Stimulated activated CD8-positive, alpha-beta memory T cell treated with anti-CD3 and anti-CD28 coated beads, Interleukin-15, amount 100 ng/mL, for 4 hours (primary cell): ENCODE data around the gene PRLR.

Source experiments
- DNase-seq, 2 donors: peaks; one replicate each; pipeline ENCODE4 v3.0.0-alpha.2; 2020; ENCODE audit warnings: low read depth in 2 of 2

The PRLR gene

DNA sequence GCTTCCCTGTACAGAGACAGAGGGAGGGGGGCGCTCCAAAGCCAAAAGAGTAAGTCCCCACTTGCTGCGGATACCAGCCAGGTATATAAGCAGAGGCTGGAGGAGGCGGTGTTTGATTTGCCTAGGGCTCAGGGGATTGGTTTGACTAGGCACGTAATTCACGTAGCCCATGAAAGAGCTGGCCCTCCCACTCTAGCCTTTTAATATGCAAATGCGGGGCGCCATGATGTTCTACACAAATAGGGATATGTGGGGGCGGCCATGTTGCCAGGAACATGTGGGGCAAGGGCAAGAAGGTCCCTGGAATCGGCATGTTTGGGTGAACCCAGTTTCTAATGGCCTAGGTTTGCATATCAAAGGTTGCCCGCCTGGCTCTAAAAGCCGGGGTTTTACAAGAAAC is 3.3 kb upstream of the PRLR start:
- no peak for DNase-seq

DNA sequence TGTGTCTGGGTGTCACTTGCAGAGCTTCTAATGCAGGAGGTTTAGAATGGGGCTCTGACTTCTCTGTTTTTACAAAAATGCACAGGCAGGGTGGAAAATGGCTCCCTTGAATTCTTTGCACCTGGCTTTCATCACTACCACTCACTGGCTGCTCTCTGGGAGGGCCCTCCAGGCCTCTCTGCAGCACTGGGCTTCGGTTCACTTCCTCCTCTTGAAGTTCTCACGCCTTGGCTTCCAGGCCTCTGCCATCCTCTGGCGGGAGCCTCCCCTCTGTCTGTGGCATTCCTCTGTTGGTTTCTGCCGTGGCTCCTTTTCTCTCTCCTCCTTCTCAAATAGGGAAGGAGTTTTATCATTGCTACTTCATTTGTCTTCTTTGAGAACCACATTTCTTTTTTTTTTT is 2.8 kb upstream of the PRLR start:
- no peak for DNase-seq

DNA sequence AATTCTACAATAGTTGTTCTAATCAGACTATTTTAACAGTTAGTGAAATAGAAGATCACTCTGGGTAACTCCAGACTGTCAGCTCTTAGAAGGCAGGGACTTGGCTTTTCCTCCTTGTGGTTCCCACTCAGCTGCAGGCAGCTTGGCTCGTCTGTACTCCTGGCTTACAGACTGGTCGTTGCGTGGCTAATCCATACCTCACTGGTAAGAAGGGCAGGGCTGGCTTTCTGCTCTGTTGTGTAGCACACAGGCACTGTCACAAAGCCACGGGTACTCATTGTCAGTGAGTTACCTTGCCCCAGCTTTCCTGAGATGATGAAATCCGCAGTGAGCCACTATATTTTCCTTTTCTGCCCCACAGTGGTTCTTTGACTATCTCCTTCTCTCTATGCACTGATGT is 1.8 kb upstream of the PRLR start:
- DNase-seq: no peak

DNA sequence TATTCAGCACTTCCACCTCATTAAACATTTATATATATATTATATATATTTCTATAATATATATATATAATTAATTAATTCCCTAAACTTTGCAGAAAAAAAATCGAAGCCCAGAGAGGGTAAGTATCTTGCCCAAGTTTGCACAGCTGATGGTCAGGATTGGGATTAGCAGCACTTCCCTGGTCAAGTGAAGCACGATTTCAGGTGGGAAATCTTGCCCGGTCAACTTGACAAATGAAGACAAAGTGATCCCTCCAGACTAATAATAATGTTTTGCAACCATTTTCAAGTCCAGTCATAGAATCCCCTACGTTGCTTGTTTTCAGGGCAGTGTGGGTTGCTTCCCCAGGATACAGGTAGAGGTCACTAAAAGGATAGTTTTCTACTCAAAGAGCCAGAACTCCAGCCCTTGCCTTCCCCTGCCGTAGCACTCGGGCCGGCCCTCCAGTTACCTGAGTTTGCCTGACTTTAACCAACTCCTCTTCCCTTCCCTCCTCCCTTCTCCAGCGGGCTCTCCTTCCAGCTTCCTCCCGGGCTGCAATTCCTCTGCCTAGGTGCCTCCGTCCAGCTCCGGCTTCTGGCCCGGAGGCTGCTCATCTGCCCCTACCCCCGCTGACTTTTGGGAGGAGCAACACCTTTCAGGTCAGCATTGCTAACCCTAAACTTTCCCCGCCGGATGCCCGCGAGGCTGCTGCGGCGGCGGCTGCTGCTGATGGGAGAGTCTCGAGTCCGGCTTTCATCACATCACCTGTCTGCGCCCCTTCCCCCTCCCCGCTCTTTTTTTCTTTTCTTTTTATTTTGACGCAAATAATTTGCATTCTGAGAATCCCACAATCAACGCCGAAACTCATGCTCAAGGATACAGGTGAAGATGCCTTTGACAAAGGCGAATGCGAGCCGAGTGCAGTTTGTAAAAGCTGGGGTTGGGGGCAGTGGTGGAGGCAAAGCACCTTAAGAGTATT is 930 bp downstream of the PRLR start:
- no peak for DNase-seq

DNA sequence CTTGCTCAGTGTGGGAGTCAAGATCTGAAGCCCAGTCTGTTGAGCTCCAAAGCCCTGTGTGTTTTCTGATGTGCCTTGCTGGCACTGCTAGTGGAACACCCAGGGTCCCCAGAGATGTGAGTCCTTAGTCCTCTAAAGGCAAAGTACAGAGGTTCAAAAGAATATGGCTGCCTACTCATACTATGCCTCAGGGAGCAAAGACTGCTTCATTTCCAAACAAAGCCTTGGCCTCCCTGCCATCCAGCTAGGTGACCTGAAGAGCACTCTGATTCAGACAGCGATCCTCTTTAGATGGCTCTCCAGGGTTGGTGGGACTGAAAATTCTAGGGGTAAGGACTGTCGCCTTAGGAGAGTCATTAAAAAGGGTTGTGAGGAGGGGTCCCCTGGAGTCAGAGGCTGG is 2.0 kb downstream of the PRLR start:
- no peak for DNase-seq

DNA sequence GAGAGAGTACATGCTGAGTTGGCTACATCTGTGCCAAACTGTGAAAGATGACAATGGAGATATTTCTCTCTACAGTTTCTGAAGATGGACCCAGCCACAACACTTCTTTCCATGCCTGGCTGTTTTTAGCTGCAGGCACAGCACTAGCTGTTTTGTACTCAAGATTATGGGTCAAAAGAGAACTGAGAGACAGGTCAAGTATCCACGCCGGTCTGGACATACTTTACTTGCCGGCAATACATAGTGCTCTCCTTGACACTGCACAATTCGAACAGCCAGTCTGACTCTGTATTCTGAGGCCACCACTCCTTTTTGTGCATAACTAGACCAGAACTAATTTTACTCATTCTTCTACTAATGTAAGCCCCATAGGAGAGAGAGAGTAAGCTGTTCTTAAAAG is 2.6 kb downstream of the PRLR start:
- no peak for DNase-seq

DNA sequence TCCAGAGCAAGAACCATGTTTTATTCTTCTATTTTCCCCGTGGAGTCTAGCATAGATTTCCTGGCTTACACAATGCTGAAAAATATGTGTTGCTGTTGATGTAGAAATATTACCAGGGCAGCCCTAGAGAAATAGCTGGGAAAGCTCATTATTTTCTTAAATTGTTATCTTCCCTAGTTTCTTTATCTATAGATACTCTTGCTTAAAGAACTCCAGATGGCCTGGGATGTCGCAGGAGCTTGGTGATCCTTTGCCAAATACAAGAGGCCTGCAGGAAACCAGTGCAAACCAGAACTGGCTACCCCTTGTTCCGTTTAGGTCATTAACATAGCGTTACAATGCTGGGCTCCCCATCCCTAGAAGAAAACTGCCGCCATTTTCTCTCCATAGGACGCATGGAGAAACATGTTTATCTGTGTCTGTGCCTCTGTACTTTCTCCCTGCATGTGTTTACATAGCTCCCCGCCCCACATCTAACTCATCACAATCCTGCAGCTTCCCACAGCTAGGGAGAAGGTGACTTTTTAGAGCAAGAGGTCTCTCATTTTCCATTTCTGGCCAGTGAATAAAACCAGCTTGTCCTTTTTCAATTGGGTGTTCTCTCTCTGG is 6.4 kb downstream of the PRLR start:
- DNase-seq: no peak

DNA sequence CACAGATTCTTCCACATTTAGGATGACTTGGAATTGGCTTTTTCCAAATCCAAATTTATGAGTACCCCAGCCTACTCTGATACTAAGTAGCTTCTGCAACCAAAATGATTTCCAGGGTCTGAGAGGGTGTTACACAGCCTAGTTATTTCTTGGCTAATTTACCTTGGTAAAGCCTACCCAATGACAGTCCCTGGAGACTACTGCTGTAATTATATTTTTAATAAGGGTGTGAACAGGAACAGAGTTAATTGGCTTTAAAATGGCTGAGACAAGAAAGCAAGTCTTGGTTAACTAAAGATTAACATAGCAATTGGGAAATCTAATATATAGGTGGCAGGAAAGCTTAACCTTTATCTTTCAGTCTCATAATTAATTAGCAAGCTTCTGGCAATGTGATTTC is 9.3 kb downstream of the PRLR start:
- no peak for DNase-seq

DNA sequence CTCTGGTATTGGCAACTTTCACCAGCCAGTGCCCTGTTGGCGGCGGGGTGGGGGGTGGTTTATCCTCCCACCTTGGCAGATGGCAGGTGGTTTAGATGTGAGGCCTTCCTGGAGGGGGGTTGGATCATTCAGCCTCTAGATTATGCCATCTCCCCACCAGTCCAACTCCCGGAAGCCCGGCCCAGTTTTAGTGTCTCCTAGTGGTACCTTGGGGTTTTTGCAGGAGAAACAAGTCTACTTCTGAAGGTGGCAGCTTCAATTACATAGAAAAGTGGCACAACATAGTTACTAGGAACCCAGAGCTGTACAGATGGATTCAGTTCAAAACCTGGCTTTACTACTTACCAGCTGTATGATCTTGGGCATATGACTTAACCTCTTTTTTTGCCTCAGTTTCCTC is 11.3 kb downstream of the PRLR start:
- DNase-seq: no peak

DNA sequence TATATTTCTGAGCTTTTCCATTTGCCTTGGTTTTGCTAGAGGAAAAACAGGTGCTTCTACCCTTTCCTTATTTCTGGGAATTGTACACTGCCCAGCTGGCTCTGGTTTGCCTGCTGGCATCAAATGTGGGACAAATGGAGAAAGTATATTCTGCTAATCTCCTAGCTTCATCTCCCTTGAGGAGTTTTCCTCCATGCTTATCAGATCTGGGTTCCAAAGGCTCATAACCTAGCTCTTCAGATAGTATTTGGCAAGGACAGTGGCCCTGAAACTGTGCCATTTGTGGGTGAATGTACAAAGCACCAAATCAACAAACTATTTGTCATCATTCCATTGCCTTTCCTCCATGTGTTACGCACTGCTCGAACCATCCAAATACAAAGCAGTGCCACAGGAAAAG is 16.2 kb downstream of the PRLR start:
- no peak for DNase-seq

DNA sequence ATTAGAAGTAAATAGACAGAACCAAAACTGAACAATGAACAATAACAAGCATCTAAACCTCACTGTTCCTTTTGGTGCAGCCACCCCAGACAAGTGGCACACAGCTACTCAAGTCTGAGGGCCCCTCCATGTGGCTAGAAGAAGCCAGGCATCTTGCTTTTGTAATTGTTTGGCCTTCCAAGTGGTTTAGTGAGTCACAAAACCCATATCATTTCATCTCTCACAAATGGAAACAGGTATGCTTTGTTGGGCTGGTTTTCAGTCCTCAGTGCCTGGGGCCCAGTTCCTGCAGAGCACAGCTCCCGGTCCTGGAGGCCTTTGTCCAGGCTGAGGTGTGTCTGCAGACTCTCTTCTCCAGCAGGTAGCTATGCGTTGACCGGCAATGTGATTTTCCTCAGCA is 16.7 kb downstream of the PRLR start:
- no peak for DNase-seq

DNA sequence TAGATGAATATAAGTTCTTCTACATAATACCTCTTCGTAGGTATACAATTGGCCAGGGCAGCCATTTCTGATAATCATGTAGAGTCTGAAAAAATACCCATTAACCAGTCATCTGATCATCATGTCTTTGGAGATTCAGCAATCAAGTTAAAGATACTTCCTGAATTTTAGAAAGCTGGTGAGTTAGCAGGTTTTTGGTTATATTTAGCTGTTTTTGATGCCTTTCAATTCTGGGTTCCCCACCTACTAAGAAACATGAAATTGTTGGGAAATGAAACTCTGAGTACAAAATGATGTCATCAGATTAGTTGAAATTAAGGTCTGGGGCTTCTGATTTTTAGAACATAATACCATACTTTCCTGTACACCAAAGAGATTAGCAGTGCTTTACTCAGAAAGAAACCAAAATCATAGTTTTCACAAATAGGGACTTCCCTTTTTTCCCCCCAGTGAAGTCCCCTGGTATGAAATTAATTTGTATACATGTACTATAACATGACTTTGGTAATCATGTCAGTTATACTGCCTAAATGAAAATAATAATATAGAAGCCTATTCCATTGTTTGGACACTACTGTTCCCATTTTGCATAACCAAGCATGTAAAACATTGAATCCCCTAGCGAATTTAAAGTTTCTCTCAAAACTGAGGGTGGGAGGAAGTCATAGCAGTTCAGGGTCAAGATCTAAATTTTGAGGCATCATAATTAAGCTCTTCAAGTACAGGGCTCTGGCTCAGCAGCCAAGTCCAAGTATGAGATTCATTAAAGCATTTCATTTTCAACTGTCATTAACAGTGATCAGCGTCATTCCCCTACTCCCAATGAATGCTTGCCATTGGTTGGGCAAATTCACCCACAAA is 17.9 kb downstream of the PRLR start:
- DNase-seq: no peak

DNA sequence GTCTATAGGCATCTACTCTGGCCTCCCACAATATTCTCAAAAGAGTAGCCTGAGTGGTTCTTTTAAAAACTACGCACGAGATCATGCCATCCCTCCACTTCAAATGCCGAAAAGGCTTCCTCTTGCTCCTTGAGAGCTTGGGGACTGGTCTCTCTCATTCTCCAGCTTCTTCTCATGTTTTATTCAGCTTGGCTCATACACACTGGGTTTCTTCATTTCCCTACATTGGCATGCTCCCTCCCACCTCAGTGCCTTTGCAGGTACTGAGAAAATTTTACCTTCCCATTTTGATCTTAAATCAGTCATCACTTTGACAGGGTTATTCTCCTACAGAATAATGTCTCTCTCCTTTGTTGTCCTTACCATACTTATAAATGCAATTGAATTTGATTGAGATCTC is 20.4 kb downstream of the PRLR start:
- no peak for DNase-seq

DNA sequence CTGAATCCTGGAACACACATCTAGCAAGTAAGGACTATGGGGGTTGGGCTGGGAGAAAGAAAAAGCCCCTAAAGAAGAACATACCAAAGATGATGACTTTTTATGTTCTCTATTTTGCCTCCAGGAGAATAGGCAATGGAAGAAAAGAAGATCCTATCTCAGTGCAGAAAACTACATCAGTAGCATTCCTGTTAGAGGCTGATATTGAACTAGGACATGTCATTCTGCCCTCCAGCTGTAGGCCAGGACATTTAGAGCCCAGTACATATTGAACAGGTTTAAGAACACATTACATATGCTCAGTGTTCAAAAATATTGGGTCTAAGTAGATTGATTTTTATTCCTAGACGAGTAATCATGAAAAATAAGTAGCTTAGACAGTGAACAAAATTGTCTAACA is 24.7 kb downstream of the PRLR start:
- no peak for DNase-seq

DNA sequence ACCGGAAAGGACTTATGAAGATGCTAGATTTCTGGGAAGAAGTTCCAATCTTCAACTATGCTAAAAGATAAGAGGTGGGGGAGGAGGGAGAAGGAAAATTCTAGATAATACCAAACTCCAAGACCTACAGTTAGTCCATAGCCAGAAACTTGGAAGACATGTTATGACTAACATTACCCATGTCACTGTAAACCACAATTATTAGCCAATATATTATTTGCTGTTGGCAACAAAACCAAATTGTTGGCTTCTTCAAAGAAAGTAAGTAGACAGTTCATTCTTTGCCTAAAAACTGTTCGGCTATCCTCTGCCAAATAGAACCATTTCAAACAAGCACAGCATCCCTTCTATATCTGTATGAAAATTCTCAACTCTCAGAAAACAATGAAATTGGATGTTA is 25.1 kb downstream of the PRLR start:
- no peak for DNase-seq

DNA sequence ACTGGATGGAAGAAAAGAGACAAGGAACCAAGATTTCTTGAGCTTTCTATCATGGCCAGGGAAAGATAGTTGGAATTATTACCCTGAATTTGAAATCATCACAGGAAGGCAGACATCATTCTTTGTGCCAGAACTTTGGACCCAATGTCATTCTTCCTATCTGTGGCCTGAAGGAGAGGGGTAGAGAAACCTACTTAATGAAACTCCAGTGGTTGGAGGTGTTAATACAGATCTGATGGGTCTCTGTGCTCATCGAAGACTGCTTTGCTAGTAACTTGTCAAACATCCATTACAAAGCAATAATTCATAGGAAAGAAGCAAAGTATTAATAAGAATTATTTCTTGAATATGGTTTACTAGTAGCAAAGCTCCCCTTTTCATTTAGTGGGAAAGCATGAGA is 26.9 kb downstream of the PRLR start:
- DNase-seq: no peak

DNA sequence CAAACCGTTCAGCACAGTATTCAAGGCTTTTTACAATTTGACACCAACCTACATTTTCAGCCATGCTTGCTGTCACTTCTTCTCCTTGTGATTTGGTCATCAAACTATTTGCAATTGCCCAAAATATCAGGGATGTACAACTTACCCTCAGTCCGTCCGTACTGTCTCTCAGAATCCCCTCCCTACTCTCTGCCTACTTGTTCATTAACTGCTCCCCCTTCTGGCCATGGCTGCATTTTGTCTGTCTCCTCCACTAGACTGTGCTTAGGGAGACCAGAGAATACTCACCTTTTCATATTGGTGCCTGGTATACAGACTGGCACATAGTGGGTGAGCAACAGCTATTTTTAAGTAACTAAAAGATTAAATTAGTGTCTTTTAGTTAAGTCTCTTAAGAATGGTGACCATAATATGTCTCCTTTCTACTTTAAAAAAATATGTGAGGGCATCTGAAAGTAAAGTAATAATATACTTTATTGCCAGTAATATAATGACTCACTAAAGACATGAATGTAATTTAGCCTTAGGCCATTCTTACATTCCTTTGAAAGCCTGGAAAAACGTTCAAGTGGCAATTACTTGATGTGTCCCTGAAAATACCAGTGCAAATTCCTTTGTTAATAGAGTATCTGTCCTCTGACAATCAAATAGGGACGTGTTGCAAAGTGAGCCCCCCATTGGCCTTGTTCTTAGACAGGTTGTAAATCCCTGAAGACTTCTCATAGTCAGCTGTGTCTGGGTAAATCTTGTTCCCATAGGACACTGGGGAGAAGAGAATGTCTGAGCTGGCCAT is 27.8 kb downstream of the PRLR start:
- no peak for DNase-seq

DNA sequence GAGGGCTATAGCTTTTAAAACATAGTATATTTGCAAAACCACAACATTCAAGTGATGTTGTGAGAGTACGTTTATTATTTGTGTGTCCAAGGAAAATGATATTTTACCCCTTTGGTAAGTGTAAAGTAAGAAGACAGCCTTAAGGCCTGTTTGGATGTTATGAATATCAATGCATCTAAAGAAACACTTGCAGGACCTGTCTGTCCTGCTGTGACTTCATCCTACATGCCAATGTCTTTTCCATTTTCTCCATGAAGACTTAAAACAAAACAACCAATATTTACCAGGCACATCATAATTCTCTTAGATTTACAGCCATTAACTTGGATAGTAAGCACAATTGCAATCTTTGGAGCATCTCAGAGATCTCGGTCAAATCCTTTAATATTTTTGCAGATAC is 29.0 kb downstream of the PRLR start:
- no peak for DNase-seq

DNA sequence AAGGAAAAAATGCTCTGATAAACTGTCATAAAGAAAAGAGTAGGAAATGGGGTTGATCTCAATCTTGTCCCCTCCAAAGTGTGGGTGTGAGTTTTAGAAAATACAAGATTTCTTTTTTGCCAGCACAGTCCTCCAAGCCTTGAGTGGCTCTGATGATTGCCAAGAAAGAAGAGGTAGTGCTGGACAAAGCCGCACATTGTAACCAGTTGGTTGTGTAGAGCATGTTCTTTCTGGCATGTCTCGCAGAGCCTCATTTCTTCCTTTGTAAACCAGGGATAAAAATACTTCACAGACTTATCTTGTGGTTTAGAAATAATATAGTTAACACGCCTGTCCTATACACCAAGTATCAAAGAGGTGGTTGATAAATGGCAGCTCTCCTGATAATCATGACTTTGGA is 30.4 kb downstream of the PRLR start:
- DNase-seq: no peak

DNA sequence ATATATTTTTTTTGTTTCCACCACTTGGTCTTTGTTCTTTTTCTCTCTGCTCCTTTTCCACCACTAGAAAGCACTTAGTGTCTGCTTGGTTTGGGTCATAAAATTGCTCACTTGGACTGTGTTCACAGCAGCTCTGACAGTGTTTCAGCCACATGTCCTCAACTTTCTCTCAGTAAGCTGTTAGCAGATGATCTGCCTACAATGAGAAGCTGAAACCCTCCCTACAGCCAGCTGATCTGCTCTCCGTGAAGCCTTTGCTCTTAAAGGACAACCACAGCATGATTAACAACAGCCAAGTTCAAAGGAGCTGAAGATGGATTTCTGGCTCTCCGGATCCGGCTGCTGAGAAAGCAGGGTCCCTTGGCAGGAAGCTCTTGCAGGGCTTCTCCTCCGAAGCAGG is 31.6 kb downstream of the PRLR start:
- DNase-seq: no peak

DNA sequence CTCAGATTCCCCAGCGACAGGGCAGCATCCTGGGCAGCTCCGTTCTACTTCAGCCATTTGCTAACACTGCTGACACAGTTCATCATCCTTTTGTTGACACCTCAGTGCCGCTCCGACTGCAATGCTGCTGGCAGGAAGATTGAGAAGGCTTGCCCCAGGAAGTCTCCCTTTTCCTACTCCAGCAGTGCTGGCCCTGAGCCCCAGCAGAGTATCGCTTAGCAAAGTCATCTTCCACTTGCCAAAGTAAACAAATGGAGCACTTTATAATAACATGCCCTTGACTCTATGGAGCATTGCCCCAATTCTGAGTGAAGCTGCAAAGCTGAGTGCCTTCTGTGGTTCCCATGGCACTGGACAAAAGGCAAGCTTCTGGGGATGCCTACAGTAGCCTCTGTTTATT is 32.2 kb downstream of the PRLR start:
- DNase-seq: no peak

DNA sequence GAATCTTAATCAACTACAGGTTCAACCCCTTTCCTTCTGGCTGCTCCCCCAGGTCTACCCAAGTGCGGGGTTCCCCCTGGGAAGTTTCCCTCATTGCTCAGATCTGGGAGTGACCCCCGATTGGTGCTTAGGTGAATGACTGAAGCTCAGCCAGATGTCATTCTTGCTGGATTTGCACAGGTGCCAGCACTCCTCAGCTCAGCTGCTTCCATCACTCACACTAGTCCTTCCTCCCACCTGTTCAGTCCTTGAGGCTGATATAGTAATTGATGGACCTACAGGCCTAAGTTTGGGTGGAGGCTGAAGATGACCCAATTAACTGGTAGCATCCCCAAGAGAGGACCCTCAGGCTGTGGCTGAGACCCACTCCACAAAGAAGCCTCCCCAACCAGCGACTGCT is 32.9 kb downstream of the PRLR start:
- no peak for DNase-seq
